Central memory CD8-positive, alpha-beta T cell (primary cell): ENCODE data around the gene SH3GL1.

Experiments
- ATAC-seq: fragments of 150-1000 bp; cut with Tn5 transposase; replicated peaks from 2 replicates; pipeline ENCODE4 v1.10.0; 2022; ENCODE audit warnings: mild to moderate bottlenecking, moderate FRiP score, moderate number of reproducible peaks; ENCODE audit not compliant: poor library complexity, severe bottlenecking; ENCODE audit errors: extremely low read depth
- DNase-seq, 2 donors: peaks; one replicate each; pipeline ENCODE4 v3.0.0; 2021; ENCODE audit warnings: low spot score in 2 of 2
- H3K27ac Mint-ChIP-seq: one replicate; pipeline ENCODE4 v1.8.0; 2022; ENCODE audit warnings: low read depth, mild to moderate bottlenecking, moderate library complexity, mixed read lengths
- H3K27me3 Mint-ChIP-seq: one replicate; pipeline ENCODE4 v1.8.0; 2022; ENCODE audit warnings: mixed read lengths
- H3K36me3 Mint-ChIP-seq: one replicate; pipeline ENCODE4 v1.8.0; 2022; ENCODE audit warnings: mild to moderate bottlenecking, moderate library complexity, mixed read lengths; ENCODE audit not compliant: insufficient read depth
- H3K4me1 Mint-ChIP-seq: one replicate; pipeline ENCODE4 v1.8.0; 2022; ENCODE audit warnings: mixed read lengths
- H3K4me3 Mint-ChIP-seq: one replicate; pipeline ENCODE4 v1.8.0; 2022; ENCODE audit warnings: mild to moderate bottlenecking, moderate library complexity, mixed read lengths
- H3K9me3 Mint-ChIP-seq: one replicate; pipeline ENCODE4 v1.8.0; 2022; ENCODE audit warnings: mixed read lengths

Gene SH3GL1

DNA sequence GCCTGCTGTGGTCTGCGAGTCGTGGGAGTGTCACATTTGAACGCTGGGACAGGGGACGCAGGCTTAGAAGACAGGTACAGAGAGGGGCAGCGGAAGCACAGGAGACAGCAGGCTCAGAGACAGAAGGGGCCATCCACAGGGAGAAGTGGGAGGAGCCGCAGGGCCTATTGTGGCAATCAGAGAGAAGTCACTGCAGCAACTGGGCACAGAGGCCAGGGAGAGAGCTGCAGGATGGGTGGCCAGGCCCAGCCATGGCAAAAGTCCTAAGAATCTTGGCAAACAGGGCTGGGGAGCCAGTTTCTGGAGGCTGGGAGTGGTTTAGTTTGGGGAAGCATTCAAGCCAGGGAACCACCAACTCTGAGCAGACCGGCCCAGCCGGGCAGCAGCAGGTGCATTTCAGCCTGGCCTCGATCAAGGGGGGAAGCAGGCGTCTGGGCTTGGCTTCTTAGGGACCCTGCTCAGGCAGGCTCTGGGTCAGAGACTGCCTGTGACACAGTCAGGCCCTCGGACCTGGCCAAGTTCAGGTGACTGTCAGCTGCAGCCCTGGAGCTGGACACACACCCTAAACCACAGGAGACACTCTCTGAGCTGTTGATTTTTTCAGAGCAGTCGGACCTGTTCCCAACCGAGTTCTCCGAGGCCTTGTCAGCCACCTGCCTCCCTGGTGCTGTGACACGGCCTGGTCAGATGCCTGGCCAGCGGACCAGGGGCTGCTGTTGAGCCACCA, 11.8 kb downstream of the SH3GL1 start:
- peaks cover 8% of the 10 kb centered on the region for H3K36me3 Mint-ChIP-seq
- no peak overlapping the region for H3K4me3 Mint-ChIP-seq
- peaks cover 16% of the 10 kb centered on the region for H3K4me1 Mint-ChIP-seq
- ATAC-seq (no peak), DNase-seq (no peak)
- no peaks in the 10 kb centered on the region for H3K9me3 Mint-ChIP-seq
- H3K27ac Mint-ChIP-seq: no peak overlapping the region
- H3K27me3 Mint-ChIP-seq: no peaks in the 10 kb centered on the region

DNA sequence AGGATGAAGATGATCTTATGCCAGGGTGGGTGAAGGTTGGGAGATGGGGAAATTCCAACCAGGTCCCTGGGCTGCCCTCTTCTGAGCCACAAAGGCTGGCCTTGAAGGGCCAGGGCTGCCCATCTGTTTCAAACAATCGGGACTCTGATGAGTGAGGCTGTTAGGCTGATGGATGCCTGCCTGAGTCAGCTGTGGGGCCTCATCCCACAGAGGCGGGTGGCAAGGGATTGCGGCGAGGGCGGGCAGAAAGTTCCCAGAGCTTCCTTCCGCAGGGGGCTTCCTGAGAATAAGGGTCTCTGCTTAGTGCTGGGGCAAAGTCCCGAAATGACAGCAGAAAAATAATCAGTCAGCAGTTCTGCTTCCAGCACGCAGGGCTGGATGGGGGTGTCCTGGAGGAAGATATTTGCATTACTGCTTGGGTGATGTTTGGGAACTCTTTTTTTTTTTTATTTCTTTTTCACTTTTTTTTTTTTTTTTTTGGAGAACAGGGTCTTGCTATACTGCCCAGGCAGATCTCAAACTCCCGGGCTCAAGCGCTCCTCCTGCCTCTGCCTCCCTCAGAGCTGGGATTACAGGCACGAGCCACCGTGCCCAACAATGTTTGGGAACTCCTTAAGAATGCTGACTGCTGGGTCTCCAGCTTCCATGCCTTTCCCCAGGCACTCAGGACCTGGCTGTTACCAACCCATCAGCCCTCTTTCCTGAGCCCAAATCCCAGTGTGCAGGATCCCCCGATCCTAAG, 14.1 kb downstream of the SH3GL1 start:
- H3K4me3 Mint-ChIP-seq: no peak overlapping the region
- no peaks in the 10 kb centered on the region for H3K27me3 Mint-ChIP-seq
- H3K9me3 Mint-ChIP-seq: no peaks in the 10 kb centered on the region
- peaks cover 25% of the 10 kb centered on the region for H3K4me1 Mint-ChIP-seq
- ATAC-seq (no peak), DNase-seq (no peak)
- no peak overlapping the region for H3K27ac Mint-ChIP-seq
- H3K36me3 Mint-ChIP-seq: peaks cover 12% of the 10 kb centered on the region

GRCh38 chr19:4385291-4386040, 14.9 kb downstream of the SH3GL1 start:
- Mint-ChIP-seq H3K27ac (no peak overlapping the region), H3K4me3 (no peak overlapping the region), H3K9me3 (no peaks in the 10 kb centered on the region), H3K4me1 (peaks cover 28% of the 10 kb centered on the region), H3K36me3 (peaks cover 15% of the 10 kb centered on the region), H3K27me3 (no peaks in the 10 kb centered on the region)
- DNase-seq (no peak), ATAC-seq (no peak)

DNA sequence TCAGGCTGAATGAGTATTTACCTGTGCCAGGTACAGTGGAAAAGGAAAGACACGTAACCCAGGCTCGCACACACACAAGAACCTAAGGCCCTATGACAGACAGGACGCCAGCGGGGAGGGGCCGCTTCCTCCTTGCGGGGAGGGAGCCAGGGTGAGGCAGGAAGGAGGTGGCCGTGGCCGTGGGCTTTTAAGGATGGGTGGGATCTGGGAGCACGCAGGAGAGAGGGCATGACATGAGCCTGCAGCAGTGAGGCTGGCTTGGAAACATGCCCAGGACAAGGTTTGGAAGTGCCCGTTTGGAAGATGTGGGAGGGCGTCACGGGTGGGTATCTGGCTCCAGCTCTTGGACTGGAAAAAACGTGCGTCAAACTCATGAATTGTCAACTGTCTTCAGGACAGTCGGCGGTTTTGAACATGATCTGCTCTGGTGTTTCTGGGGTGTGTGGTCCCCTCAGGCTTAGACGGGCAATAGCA, 20.1 kb downstream of the SH3GL1 start:
- peak overlapping the region; percentile 76 for H3K4me3 Mint-ChIP-seq
- DNase-seq: peak in 1 of 2 donors; percentile 37
- H3K27ac Mint-ChIP-seq: peak overlapping the region; percentile 85
- no peaks in the 10 kb centered on the region for H3K27me3 Mint-ChIP-seq
- peak; percentile 89 for ATAC-seq
- H3K9me3 Mint-ChIP-seq: no peaks in the 10 kb centered on the region
- peaks cover 12% of the 10 kb centered on the region for H3K36me3 Mint-ChIP-seq
- peaks cover 45% of the 10 kb centered on the region for H3K4me1 Mint-ChIP-seq

GRCh38 chr19:4379383-4380253, 20.7 kb downstream of the SH3GL1 start:
- ATAC-seq: peak; percentile 35
- peak overlapping the region; percentile 85 for H3K27ac Mint-ChIP-seq
- no peaks in the 10 kb centered on the region for H3K27me3 Mint-ChIP-seq
- no peaks in the 10 kb centered on the region for H3K9me3 Mint-ChIP-seq
- peak overlapping the region; percentile 76 for H3K4me3 Mint-ChIP-seq
- peaks cover 45% of the 10 kb centered on the region for H3K4me1 Mint-ChIP-seq
- no peak for DNase-seq
- H3K36me3 Mint-ChIP-seq: peaks cover 11% of the 10 kb centered on the region

GRCh38 chr19:4378886-4379285, 21.5 kb downstream of the SH3GL1 start:
- H3K27ac Mint-ChIP-seq: peak overlapping the region; percentile 85
- ATAC-seq: no peak
- peak overlapping the region; percentile 76 for H3K4me3 Mint-ChIP-seq
- H3K9me3 Mint-ChIP-seq: no peaks in the 10 kb centered on the region
- H3K4me1 Mint-ChIP-seq: peaks cover 48% of the 10 kb centered on the region
- H3K27me3 Mint-ChIP-seq: no peaks in the 10 kb centered on the region
- DNase-seq: no peak
- H3K36me3 Mint-ChIP-seq: peaks cover 11% of the 10 kb centered on the region

- peaks cover 58% of the 10 kb centered on the region for H3K4me1 Mint-ChIP-seq
- peaks cover 8% of the 10 kb centered on the region for H3K36me3 Mint-ChIP-seq
- ATAC-seq (no peak), DNase-seq (no peak)
- no peak overlapping the region for H3K4me3 Mint-ChIP-seq
- H3K27ac Mint-ChIP-seq: peak overlapping the region; percentile 5
- no peaks in the 10 kb centered on the region for H3K9me3 Mint-ChIP-seq
- H3K27me3 Mint-ChIP-seq: no peaks in the 10 kb centered on the region
Observed at GRCh38 chr19:4376991-4377781, 23.2 kb downstream of the SH3GL1 start.

GRCh38 chr19:4376671-4376990, 23.7 kb downstream of the SH3GL1 start:
- H3K9me3 Mint-ChIP-seq: no peaks in the 10 kb centered on the region
- peak overlapping the region; percentile 5 for H3K27ac Mint-ChIP-seq
- H3K4me1 Mint-ChIP-seq: peaks cover 59% of the 10 kb centered on the region
- DNase-seq (no peak), ATAC-seq (no peak)
- H3K27me3 Mint-ChIP-seq: no peaks in the 10 kb centered on the region
- H3K36me3 Mint-ChIP-seq: peaks cover 8% of the 10 kb centered on the region
- no peak overlapping the region for H3K4me3 Mint-ChIP-seq

DNA sequence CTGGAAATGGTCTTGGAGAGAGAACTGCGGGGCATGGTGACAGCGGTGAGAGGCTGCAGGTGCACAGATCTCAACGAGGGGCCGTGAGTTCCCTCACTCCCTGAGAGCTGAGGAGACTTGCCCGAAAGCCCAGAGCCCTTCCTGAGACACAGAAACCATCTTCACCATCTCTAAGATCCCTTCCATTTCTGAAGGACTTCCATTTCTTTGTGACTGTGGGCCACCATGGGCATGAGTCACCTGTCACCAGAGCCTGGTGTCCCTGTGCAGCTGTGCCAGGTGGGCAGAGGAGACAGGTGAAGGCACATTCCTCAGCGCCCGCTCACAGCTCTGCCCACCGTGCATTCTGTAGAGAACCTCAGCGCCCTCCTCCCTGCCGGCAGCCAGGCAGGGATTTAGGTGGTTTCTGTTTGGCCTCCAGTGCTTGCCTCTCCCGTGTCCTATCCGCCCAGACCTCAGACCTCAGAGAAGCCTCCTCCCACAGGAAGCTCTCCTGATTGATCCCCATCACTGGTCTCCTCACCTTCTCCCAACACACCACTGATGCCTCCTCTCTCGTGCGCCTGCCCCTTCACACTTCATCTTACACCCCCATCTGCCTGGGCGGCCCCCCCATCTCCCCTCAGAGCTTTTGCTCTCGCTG, 24.2 kb downstream of the SH3GL1 start:
- Mint-ChIP-seq H3K4me1 (peaks cover 56% of the 10 kb centered on the region), H3K4me3 (no peak overlapping the region)
- DNase-seq: no peak

DNA sequence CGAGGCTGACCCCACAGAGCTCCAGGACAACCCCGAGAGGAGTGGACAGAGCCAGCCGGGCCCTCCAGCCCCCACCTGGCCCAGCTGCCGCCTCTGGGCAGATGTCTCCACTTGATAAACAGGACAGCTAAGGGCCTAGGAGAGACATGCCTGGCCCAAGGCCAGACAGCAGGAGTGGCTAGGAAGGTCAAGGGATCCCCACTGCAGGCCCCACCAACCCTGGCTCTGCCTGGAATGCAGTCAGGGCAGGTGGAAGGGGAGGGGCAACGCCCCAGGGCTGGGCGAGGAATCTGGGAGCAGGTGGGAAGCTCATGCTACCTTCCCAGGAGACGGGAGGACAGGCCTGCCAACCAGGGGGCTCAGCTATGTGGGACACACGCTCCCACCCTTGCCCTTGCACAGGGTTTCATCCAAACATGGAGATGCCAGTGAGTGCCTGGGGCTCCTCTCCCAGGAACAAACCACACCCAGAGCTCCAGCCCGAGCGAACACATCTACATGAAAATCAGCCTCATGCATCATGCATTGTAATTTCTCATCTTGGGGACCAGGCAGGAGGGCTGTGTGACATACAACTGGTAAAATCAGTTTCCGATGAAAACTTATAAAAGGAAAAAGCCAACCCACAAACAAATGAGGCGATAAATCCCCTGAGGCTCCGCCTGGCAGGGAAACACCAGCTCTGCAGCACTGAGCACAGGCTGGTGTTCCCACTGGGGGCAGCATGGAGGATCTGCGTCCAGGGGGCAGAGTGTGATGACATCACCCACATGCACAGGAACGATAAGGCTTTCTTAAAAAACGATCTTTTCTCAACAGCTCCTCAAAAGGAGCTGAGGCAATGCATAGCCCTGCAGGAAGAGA, 25.0 kb downstream of the SH3GL1 start:
- H3K27ac Mint-ChIP-seq: no peak overlapping the region
- no peak for DNase-seq
- peaks cover 4% of the 10 kb centered on the region for H3K36me3 Mint-ChIP-seq
- H3K4me1 Mint-ChIP-seq: peaks cover 56% of the 10 kb centered on the region
- no peak for ATAC-seq
- no peaks in the 10 kb centered on the region for H3K9me3 Mint-ChIP-seq
- no peak overlapping the region for H3K4me3 Mint-ChIP-seq
- no peaks in the 10 kb centered on the region for H3K27me3 Mint-ChIP-seq

More for the DNA sequence above, 24.2 kb downstream of the SH3GL1 start:
- Mint-ChIP-seq H3K36me3 (peaks cover 6% of the 10 kb centered on the region), H3K9me3 (no peaks in the 10 kb centered on the region), H3K27me3 (no peaks in the 10 kb centered on the region), H3K27ac (peak overlapping the region; percentile 5)
- ATAC-seq: no peak
